Activated CD8-positive, alpha-beta memory T cell treated with anti-CD3 and anti-CD28 coated beads for 1 hour (primary cell): Measurements from ENCODE around the gene GHRHR.

ENCODE experiments used
- DNase-seq, 2 donors: peaks; one replicate each; pipeline ENCODE4 v3.0.0-alpha.2; 2020; ENCODE audit warnings: low read depth in 1 of 2; ENCODE audit errors: extremely low read depth in 1 of 2

The GHRHR gene

DNA sequence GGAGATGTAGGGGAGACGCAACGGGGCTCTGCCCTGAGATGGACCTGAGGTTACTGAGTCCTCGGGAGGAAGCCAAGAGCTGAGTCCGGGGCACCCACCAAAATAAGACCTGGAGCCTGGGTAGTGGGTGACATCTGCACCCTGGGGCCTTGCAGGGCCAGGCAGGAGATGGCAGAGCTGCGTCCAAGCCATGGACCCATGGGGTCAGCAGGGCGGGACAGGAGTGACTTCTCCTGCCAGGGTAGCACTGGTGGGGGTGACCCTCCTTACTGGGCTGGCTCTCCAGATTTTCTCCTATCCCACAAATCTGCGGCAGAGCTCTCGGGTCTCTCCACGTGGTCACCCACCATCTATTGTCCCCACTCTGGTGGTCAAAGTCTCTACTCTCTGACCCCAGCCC is 2.1 kb downstream of the GHRHR start:
- DNase-seq = no peak

DNA sequence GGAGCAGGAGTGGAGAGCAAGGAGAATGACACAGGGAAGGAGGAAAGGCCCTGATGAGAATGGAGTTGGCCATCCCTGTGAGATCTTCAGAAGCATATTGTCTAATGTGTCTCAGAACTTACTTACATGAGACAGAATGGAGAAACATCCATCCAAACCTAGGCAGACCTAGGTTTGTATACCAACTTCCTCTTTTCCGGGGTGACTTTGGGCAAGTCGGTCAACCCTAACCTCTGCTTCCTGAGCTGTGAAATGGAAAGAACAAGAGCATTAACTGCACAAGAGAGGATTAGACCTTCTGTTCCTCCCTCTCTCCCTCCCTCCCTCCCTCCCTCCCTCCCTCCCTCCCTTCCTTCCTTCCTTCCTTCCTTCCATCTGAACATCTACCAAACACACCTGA is 4.5 kb downstream of the GHRHR start:
- no peak for DNase-seq

DNA sequence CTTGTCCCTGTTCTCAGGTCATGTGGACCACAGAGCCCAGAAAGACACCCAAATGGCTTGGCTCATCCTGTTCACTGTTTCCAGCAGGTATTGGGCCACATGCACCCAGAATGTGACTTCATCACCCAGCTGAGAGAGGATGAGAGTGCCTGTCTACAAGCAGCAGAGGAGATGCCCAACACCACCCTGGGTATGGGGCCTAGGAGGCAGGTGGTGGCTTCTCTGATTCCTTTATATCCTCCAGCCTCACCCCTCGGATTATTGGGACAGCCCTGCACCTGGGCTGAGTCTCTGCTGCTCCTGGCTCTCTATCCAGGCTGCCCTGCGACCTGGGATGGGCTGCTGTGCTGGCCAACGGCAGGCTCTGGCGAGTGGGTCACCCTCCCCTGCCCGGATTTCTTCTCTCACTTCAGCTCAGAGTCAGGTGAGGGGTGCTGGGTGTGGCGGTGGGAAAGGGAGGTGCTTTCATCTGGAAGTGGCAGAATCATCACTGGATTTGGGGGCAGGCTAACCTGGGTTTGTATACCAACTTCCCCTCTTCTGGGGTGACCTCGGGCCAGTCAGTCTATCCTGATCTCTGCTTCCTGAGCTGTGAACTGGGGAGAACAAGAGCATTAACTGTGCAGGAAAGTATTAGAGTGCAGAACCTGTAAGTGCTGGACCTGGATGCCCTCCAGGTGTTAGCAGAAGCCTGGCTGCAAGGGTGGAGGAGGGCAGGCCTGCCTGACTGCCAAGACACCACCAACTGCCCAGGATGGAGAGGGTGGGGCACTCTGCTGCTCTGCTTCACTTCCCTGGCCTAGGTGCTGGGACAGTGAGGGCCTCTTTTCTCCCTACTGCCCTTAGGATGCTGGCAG is 5.2 kb downstream of the GHRHR start:
- DNase-seq = no peak

DNA sequence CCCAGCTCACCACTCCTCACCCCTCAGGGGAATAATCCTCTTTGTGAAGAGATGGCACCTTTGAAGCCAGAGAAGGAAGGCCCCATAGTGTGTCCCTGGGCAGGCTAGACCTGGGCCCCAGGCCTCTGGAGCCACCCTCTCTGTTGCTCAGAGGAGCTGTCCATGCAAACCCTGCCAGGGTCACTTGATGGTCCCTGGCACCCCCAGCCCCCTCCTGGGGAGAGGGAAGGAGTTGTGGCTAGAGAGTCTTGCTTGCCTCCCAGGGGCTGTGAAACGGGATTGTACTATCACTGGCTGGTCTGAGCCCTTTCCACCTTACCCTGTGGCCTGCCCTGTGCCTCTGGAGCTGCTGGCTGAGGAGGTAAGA is 5.8 kb downstream of the GHRHR start:
- DNase-seq = no peak

DNA sequence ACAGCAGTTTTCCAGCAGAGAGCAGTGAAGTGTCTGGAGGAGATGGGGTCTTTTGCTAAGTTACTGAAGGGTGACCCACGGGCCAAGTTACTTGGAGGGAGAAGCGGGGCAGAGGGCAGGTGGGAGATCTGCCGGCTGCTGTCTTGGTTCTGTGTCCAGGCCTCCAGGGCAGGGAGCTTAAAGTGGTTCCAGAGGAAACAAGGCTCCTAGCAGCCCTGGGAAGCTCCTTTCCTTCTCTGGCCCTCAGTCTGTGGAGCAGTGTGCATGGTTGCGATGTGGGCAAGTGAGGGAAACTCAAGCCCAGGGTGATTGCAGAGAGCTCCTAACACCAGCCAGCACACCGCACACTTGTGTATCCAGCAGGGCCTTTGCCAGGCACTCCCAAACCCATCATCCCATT is 6.3 kb downstream of the GHRHR start:
- DNase-seq = no peak

DNA sequence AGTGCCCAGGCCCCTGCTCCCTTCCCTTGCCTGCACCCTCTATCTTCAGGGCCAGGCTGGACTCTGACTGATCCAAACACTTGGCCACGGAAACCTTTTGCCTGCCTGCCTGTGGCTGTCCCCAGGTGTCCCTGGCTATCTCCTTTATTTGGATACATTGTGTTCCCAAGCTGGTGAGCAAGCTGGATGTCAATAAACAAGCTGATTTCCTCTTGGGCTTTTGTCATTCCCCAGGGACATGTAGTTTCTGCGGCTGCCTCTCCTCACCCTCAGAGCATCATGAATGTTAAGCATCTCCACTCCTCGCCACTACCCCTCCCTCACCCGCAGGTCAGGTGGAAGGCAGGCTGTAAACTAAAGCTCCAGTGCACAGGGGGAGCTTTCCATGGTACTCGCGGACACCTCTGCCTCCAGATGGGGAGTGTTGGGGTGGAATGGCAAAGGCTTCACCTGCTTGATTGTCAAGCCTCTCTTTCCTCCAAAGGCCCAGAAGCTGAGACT is 6.9 kb downstream of the GHRHR start:
- DNase-seq = no peak

DNA sequence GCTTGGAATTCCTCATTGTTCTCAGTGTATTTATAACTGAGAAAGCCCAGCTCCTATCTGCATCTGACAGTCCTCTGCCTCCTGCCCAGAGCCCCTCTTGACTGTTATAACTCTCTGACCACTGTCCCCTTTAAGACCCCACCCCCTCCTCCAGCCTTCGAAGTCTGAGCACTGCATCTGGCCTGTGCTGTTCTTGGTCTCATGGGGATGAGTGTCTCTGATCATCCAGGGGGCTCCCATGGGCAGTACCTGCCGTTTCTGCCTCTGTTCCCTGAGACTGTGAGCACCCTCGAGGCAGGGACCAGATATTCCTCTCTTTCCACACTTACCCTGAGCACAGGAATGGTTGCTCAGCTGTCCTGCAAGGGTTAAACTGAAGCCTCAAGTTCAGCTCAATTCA is 7.7 kb downstream of the GHRHR start:
- DNase-seq = no peak

DNA sequence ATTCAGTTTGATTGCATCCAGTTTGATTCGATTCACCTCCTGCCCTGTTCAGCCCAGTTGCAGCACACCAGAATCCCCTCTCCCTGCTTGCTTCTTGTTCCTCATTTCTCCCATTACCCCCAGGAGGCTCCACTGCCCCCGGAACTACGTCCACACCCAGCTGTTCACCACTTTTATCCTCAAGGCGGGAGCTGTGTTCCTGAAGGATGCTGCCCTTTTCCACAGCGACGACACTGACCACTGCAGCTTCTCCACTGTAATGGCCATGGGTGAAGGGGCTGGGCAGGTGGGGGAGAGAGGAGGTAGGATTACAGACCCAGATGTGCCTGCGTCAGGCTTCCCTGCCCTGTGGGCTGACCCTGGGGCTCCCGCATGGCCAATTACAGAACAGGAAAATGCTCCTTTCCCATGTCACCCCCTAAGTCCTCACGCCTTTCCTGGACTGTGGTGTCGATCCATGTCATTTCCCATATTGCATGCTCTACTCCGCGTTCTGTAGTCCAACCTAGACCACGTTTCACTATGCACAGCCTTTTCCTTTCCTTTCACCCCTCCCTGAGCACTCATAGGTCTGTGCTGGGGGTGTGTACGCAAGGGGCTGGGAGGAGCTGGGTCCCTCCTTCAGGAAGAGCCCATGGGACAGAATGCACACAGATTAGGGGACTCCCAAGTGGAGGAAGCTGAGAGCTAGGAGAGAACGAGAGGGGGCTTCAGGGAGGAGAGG is 8.2 kb downstream of the GHRHR start:
- no peak for DNase-seq

DNA sequence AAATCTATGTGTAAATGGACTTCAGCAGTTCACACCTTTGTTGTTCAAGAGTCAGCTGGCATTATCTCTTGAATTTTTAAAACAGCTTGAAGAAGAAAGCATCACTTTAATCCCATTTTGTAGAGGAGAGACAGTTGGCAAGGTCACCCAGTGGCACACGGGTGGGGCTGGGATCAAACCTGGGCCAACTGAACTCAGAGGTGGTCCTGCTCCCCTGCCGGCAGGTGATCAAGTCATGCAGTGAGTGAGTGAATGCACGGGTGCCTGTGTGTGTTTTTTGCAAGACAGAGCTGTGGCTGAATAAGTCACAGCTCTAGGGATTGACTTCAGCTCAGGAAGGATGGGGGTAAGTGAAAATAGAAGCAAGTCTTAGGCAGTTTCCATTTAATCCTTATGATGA is 9.5 kb downstream of the GHRHR start:
- DNase-seq = no peak

DNA sequence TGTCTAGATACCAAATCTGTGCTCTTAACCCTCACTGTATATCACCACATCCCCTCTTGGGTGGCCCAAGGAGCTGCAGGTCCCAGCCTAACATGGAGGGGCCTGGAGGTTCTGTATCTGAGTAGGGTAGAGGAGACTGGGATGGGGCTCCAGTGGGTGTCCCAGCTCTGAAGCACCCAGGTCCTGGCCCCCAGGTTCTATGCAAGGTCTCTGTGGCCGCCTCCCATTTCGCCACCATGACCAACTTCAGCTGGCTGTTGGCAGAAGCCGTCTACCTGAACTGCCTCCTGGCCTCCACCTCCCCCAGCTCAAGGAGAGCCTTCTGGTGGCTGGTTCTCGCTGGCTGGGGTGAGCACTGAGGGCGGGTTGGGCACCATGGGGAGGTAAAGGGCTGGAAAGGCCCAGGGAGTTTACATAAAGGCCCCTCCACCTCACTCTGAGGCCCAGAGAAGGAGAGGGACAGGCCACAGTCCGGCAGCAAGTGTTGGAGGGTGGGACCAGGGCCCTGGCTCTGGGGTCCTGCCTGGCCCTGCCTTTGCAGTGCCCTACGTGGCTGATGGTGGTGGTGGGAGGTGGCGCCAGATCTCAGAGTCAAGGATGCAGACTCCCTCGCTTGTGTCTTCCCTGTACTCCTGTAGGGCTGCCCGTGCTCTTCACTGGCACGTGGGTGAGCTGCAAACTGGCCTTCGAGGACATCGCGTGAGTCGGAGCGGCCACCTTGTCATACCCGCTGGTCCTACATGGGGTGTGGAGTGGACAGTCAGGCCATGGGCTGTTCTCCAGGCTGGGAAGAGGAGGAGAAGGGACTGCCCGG is 10.2 kb downstream of the GHRHR start:
- no peak for DNase-seq

DNA sequence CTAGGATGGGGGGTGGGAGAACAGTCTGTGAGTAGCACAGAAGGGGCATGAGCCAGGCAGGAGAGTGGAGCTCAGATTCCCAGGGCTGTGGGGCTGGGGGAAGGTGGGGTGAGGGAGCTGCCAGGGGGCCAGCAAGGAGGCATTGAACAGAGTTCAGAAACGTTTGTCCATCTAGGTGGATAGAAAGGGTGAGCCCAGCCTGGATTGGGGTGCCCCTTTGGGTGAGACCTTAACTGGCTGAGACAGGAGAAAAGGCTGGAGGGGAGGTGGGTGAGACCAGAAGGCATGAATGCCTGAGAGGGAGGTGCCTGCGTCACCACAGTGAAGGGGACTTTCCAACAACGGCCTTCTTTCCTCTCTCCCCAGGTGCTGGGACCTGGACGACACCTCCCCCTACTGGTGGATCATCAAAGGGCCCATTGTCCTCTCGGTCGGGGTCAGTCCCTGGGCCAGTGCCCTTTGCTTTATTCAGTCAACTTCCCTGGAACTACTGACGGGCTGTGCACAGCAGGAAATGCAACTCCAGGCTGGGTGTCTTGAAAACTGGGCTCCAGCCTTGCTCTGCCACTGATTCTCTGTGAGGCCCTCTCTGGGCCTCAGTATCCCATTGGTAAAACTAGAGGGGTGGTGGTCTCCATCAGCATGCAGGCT is 11.0 kb downstream of the GHRHR start:
- no peak for DNase-seq

DNA sequence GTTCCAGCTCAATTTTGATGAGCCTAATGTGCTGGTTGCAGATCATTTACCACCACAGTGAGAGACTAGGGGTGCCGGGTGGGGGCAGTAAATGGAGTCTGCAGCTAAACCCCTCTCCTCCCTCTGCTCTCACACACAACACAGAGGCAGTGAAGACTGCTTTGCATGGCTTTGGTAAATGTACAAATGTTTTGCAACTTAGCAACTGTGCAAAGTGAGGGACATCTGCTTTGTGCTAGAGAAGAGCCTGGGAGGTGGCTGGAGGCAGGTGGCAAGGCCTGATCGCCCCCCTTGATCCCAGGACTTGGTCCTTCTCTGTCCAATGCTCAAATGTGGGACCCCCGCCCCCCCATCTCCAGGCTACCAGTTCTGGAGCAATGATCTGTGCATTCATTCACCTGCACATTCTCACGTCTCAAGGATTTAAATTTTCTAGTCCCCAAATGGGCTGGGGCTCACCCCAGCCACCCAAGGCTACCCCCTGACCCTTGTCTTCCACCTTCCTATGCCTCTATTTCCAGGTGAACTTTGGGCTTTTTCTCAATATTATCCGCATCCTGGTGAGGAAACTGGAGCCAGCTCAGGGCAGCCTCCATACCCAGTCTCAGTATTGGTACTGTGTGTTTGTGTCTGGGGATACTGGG is 11.6 kb downstream of the GHRHR start:
- DNase-seq = no peak

DNA sequence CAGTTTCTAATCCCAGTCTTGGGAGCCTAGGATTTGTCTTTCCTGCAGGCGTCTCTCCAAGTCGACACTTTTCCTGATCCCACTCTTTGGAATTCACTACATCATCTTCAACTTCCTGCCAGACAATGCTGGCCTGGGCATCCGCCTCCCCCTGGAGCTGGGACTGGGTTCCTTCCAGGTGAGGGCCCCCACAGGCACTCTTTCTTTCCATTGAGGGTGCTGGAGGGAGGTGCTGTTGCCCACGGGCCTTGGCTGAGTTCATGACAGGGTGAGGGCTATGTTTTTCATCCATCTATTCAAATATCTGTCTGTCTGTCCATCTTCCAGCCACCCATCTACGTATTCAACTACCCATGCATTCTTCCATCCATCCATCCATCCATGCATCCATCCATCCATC is 12.6 kb downstream of the GHRHR start:
- no peak for DNase-seq

DNA sequence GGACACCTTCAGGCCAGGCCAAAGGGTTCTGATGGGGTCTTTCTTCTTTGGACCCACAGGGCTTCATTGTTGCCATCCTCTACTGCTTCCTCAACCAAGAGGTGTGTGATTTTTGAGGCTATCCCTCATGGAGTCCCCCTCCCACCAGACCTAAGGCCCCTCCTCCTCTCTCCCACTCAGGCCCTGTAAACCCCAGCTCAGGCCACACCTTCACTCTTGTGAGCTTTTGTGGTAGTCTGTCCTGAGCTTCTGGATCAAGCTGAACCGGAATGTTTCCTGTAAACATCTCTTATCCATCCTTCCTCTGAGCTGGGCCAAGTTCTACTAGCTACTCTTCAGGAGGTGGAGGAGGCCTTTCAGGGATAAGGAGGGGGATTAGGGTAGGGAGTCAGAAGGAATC is 13.5 kb downstream of the GHRHR start:
- no peak for DNase-seq

DNA sequence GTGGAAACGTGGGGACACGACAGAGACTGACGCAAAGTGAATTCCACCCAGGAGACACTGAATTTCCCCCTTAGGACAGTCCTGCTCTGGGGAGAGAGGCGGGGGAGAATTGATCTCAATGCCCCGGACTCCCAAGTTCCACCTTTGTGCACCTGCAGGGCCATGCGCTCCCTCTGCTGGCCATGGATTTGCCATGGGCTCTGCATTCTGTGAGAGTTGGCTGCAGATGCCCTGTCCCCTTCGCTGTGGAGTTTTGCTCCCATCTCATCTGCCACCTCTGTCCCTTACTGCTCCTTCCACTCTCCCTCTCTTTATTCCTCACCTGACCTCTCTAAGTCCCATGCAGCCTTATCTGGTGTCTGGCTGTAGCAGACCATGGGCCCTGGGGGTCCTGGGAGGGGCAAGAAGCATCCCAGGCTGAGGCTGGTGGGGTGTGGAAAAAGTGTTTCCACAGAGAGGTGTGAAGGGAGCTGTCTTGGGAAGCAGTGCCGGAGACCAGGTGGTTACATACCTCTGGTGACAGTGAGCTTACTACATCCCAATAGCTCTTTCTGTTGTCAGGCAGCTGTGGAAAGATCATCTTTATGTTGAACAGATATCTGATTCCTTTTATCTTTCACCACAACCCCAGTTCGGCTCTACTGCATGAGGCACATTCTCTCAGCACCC is 14.3 kb downstream of the GHRHR start:
- no peak for DNase-seq

DNA sequence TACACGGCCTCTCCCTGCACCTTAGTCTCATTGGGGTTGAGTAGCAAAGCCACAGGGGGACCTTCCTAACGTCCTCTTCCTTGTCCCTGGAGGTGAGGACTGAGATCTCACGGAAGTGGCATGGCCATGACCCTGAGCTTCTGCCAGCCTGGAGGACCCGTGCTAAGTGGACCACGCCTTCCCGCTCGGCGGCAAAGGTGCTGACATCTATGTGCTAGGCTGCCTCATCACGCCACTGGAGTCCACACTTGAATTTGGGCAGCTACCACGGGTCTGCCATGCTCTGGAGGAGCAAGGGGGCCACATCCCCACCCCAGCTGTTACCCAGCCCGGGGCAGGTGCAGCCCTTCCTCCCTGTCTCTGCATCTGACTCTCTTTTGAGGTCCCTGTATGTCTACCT is 15.3 kb downstream of the GHRHR start:
- DNase-seq = no peak

DNA sequence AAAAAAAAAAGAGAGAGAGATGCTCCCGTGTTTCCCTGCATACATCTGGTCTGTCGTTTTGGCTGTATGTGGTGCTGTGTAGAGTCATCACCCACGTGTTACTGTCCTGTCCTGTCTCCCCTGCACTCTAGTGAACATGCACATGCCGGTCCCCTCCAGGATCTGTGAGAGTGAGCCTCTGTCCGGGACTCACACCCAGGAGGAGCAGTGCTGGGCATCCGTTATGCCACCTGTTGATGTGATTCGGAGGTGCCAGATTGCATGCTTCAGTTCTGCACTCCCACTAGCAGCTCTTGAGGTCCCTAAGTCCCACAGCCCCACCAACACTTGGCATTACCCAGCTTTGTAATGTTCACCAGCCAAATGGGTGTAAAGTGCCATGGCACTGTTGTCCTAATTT is 16.4 kb downstream of the GHRHR start:
- no peak for DNase-seq

DNA sequence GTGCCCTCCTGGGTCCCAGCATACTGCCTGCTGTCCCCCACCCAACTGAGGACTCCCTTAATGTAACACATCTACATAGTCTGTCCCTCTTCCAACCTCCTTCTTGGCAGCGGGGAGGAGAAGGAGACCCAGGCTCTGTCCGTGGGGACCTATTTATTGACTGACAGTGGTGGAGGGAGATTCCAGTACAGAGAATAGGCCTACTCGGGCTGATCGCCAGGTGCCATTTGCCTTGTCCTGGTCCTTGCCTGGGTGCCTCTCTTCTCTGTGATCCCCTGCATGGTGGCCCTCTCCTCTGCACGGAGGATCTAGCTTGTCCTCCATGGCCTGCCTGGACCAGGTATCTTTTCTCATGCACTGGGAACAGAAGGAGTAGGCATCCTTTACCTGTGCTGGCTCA is 17.0 kb downstream of the GHRHR start:
- no peak for DNase-seq

DNA sequence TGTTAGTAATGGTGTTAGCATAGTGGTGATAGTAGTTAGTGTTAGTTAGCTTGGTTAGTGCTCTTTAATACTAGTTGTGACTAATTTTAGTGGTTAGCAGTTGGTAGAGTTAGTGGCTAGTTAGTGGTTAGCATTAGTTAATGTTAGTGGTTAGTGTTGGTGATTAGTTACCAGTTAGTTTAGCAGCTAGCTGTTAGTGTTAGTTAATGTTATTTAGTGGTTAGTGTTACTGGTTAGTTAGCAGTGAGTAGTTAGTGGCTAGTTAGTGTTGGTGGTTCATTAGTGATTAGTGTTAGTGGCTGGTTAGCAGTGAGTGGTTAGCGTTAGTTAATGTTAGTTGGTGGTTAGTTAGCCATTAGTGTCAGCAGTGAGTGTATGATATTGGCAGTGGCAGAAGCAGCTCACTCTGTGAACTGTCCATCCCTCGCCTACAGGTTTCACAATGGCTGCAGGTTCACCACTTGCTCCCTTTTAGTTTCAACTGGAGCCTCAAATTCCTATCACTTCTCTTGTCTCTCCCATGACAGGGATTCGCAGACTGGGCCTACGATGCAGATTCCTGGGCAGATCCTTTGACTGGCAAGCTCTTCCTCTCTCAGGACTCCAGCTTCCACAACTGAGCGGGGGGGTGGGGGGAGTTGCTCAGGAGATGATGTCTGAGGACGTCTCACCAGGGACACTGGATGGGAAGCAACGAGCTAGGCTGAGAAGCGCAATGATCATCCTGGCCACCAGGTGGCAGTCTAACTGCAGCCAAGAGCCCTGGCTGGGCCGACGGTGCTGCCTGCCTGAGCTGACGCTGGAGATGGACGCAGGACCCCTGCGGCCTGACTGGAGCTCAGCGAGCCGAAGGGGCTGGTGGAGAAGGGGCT is 19.5 kb downstream of the GHRHR start:
- DNase-seq = peak; percentile 14 to 63
